GM19468 (cell line): Measurements from ENCODE around the gene NDUFS5.
"Not testable (repeated sequence)": the region's sequence is repeated elsewhere in the genome, so short reads cannot be mapped to it uniquely, and the experiment has no call there.

ENCODE experiments used
- ATAC-seq: cut with Tn5 transposase; IDR thresholded peaks from one replicate; pipeline ENCODE4 v1.9.1; 2021; ENCODE audit warnings: mild to moderate bottlenecking, moderate library complexity, moderate number of reproducible peaks; ENCODE audit not compliant: unreplicated experiment; ENCODE audit errors: extremely low read depth

NDUFS5 gene

DNA sequence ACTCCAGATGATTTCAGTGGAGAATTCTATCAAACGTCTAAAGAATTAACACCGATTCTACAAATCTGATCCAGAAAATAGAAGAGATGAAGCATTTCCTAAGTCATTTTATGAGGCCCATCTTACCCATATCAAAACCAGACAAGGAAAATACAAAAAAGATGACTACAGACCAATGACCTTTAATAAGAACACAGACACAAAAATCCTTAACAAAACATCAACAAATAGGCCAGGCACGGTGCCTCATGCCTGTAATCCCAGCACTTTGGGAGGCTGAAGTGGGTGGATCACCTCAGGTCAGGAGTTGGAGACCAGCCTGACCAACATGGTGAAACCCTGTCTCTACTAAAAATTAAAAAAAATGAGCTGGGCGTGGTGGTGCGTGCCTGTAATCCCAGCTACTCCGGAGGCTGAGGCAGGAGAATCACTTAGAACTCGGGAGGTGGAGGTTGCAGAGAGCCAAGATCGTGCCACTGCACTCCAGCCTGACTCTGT lies 29.1 kb downstream of the NDUFS5 start:
- ATAC-seq = not testable (repeated sequence)

DNA sequence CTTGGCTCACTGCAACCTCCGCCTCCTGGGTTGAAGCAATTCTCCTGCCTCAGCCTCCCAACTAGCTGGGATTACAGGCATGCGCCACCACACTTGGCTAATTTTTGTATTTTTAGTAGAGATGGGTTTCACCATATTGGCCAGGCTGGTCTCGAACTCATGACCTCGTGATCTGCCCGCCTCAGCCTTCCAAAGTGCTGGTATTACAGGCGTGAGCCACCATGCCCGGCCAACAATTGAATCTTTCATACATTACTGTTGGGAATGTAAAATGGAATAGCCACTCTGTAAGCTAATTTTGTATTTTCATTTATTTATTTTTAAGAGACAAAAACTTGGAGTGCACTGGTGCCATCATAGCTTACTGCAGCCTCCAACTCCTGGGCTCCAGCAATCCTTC lies 35.4 kb downstream of the NDUFS5 start:
- ATAC-seq = not testable (repeated sequence)

DNA sequence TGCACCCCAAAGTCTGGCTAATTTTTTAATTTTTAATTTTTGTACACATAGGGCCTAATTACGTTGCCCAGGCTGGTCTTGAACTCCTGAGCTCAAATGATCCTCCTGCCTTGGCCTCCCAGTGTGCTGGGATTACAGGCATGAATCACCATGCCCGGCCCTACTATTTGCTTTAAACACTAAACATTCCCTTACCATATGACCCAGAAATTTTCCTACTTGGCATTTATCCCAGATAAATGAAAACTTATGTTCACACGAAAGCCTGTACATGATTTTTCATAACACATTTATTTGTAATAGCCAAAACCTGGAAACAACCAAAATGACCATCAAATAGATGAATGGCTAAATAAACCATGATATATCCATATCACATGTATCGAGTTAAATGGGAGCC lies 35.8 kb downstream of the NDUFS5 start:
- ATAC-seq = no peak

DNA sequence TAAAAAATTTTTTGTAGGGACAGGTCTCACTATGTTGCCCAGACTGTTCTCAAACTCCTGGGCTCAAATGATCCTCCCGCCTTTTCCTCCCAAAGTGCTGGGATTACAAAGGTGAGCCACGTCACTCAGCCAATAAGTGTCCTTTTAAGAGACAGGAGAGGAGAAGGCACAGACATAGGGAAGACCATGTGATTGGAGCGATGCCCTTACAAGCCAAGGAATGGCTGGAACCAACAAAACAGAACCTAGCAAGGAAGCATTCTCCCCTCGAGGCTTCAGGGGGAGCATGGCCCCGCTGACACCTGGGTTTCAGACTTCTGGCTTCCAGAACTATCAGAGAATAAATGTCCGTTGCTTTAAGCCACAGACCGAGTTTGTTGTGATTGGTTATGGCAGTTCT lies 37.0 kb downstream of the NDUFS5 start:
- no peak for ATAC-seq

DNA sequence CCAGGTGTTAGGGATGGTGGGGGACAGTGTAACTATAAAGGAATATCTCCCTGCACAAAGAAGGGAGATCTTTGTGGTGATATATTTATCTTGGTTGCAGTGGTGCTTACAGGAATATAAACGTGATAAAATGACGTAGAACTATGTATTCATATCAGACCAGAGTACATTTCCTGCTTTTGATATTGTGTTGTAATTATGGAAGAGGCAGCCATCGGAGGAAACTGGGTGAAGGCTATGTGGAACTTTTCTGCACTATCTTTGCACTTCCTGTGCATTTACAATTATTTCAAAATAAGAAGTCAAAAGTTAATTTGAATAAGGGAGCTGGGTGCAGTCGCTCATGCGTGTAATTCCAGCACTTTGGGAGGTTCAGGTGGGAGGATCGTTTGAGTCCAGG lies 37.6 kb downstream of the NDUFS5 start:
- ATAC-seq = no peak

DNA sequence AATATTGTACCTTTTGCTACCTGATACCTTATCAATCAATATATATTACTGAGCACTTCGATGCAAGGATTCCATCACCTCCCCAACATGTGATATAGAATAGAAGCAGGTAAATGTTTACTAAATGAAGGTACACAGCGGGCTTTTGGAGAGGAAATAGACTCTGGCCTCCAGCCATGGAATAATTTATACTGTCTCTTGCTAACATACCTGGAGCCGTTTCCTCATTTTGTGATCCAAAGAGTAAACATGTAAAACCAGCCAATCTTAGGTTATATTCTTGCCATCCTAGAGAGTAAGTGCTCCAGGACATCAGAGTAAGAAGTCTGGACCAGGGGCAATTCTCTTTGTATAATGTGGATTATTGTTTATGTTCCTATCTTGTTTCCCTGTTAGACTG lies 39.4 kb downstream of the NDUFS5 start:
- no peak for ATAC-seq

DNA sequence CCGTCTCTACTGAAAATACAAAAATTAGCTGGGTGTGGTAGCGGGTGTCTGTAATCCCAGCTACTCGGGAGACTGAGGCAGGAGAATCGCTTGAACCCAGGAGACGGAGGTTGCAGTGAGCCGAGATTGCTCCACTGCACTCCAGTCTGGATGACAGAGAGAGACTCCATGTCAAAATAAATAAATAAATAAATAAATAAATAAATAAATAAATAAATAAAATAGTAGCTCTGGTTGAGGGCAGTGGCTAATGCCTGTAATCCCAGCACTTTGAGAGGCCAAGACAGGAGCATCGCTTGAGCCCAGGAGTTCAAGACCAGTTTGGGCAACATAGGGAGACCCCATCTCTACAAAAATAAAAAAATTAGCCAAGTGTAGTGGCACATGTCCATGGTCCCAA lies 42.1 kb downstream of the NDUFS5 start:
- not testable (repeated sequence) for ATAC-seq

DNA sequence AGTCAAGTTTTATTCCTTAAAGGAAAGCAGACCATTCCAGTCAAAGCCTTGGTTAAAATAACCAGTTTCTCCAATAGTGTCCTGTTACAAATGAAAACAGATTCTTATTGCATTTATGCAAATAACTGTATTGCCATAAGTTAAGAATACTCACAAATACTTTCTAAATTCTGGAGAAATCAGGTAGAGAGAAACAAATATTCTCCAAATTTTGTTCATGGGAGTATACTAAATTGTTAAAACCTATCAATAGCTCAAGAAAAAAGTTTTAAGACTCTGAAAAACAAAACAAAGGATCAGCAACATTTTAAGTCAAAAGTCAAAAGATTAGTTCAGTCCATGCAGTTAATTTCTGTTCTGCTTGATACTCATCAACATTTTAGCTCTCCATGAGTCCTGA lies 45.4 kb downstream of the NDUFS5 start:
- ATAC-seq = not testable (repeated sequence)

DNA sequence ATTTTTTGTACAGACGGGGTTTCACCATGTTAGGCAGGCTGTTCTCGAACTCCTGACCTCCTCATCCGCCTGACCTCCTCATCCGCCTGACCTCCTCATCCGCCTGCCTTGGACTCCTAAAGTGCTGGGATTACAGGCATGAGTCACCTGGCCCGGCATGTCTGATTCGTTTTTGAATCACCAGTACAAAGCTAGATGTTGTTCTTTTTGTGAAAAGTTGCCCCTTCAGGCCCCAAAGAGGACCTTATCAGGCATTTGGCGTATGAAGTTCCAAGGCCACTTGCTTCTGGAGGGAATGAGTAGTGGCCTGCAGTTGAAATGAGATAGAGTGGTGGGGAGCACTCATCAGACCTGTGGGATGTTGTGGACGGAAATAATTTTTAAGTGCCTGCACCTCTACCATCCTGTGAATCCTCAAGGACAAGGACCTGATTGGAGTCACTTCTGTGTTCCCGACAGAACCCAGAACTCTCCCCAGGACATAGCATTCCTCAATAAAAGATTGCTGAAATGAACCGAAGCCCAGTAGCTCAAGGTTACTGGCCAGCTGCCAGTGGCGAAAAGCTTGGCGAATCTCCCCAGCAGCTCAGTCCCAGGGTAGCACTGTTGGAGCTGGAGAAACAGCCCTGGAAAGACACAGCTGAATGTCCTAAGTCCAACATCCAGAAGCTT lies 50.1 kb downstream of the NDUFS5 start:
- no peak for ATAC-seq

DNA sequence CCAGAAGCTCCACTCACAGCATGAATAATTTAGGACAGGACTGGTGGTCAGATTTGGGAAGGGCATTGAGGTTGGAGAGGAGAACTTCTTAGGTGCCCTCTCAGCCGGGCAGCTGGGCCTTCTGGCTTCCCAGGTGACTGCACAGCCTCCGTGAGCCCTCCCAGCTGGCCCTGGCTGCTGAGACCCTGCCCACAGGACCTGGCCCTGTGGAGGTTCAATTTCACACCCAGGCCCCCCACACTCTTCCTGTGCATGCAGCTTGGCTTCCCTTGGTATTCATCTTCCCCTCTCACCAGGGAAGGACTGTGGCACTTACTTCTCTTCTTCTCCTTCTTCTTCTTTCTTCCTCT lies 50.6 kb downstream of the NDUFS5 start:
- no peak for ATAC-seq

DNA sequence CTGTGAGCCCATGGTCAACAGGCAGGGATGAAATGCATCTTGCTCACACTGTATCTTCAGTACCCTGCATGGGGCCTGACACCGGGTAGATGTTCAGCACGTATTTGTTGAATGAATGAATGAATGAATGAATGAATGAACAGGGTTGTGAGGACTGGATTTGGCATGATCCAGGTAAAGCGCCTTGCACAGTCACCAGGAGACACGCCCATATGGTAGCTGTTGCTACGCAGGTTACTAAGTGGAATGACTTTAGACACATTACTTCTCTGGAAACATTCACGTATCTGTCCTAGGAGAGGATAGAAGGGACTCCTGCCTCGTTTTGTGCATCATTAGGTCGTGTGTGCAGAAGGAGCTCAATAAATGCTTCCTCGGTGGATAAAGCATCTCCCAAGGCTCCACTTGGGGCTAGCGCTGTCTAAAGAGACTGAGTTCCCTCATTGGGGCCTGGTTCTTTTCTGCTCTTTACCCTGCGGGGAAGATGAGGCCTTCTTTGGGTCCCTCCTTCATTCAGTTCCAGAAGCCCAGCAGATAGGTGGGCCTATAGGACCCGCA lies 54.2 kb downstream of the NDUFS5 start:
- no peak for ATAC-seq

DNA sequence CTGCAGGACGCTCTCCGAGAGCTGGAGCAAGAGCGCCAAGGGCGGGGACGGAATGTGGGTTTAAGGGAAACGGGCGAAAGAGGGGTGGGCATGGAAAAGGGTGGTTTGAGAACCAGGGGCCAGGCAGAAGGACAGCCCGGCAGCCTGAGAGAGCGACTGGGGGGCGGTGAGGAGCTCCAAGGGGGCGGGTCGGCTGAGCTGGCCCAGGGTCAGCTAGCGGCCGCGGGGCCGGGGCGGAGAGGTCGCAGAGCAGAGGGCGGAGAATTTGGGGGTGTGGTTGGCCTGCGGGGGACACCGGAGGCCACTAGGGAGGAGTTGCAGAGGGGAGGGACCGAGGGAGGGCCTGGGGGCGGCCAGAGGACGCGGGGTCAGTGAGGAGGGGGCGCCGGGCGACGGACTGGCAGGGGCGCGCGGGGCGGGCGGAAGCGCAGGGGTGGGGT lies 54.7 kb downstream of the NDUFS5 start:
- ATAC-seq = no peak

DNA sequence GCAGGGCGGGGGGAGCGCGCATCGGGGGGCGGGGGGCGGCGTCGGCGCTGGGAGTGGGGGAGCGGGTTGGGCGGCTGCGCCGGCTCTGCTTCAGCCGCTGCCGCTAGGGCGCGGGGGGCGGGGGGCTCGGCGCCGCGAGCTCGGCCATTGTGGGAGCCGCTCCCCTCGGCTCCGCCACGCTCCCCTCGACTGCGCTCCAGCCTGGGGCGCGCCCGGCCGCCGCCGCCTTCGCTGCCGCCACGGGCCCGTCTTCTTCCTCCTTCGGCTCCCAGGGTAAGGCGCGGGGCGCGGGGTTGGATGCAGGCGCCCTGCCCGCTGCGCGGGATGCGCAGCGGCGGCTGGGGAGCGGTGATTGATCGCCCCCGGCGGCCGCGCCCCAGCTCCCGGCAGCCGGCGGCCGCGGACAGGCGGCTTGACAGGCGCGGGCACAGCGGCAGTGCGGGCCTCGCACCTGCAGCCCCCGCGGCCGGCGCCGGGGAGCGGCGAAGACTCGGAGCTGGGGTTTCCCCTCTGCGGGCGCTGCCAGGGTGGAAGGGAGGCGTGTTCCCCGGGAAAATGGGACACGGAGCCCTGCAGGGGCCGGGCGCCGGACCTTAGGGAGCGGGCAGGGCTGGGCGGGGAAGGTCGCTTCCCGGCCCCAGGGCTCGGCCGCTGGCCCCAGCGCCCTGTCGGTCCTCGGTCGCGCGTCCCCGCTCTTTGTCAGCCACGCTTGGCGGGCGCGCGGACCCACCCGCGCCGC lies 55.3 kb downstream of the NDUFS5 start:
- ATAC-seq = no peak

DNA sequence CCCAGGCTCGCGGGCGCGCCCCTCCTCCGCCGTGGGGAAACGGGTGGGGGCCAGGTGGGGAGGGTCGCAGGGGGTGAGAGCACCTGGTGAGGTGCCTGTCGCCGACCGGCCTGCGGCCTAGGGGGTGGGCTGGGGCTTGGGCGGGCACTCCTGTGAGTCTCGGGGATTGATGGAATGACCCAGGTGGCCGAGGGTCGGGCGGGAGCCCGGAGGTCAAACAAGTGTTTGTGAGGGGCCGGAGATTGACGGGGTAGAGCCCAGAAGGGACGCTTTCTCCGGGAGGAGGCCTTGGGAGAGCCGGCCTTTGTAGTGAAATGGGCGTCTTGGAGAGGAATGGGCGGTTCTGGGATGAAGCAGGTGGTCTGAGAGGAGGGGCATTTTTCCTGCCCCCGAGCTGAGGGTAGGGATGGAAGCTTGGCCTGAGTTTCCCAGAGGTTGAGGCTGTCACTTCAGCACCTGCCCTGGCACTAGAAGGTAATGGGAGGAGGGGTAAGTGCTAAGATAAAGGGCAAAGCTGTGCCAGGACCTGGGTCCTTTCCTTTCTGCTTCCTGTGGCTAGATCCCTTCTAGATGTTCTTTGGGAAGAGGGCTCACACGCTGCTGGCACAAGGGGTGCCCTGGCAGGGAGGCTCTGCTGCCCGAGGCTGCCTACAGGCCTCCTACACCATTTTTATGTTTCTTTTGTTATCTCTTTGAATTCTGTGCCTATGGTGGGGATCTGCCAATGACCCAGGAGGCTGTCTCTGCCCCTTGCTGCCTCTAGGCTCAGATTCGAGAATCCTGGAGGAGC lies 56.1 kb downstream of the NDUFS5 start:
- ATAC-seq = no peak

DNA sequence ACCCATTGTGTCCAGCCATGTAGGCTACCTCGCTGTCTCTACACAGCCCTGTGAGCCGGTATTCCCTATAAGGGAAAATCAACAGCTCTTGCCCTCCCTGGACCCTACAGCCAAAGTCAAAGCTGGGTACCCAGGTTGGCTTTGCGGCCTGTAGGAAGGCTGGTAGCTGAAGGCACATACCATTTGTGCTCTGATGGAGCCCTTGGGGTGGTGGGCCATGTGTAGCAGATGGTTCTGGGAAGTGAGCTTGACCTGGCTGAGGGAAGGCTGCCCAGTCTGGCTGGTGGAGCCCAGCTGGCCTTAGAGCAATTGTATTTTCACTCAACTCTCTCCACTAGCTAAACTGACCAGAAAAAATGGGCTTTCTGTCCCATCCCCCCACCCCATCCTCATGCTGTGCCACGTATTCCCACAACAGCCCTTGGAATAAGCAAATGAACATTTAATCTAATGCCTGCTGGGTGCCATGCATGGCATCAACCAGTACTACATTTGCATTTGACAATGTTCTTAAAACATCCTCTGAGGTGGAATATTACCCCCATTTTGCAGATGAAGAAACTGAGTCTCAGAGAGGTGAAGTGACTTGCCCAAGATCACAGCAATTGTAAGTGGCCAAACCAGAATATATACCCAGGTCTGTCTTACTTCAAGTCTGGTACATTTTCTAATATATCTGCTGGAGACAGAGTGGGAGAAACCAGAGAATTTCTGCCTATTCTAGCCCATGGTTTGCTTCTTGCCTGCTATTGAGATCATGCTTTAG lies 56.8 kb downstream of the NDUFS5 start:
- ATAC-seq = no peak

DNA sequence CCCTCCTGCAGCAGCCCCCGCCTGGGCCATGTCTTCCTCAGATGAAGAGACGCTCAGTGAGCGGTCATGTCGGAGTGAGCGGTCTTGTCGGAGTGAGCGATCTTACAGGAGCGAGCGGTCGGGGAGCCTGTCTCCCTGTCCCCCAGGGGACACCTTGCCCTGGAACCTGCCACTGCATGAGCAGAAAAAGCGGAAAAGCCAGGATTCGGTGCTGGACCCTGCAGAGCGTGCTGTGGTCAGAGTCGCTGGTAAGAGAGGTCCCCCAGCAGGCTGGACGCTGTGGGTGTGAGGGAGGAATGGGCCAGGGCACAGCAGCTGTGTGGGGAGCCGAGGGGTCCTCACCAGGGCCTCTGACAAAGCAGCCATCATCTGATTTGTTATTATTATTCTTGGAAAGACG lies 58.0 kb downstream of the NDUFS5 start:
- ATAC-seq = no peak
